Endothelial cell of umbilical vein (primary cell): ENCODE results near the gene RGS12. TPM values are rescaled to one million over a fixed set of nuclear protein-coding genes. Genes with fewer than 3 reads are reported as not detected.

Experiments used
- BruUV-seq: library from RNA; stranded (reverse); fragments of 400-500 nt; replicated peaks from 2 replicates; lab custom pipeline; 2021; lab: Mats Ljungman, UMichigan
- CTCF ChIA-PET: fragments of 300-600, 350-600 bp; sonication (Branson Sonifier 250); formaldehyde crosslinking; loops from one replicate; lab custom pipeline; 2021; ENCODE audit warnings: antibody characterized with exemption, inconsistent platforms; lab: Charles Lee
- POLR2A ChIA-PET: fragments of 300-600, 350-600 bp; sonication (Branson Sonifier 250); formaldehyde crosslinking; loops from one replicate; lab custom pipeline; 2021; ENCODE audit warnings: antibody characterized with exemption, inconsistent platforms; lab: Charles Lee
- DNase-seq: peaks from one replicate; pipeline ENCODE4 v3.0.0-alpha.2; 2011; ENCODE audit warnings: low read depth, low spot score
- FAIRE-seq: peaks from 2 replicates; lab custom pipeline; 2011; peaks lifted over from hg19 to GRCh38; lab: Jason Lieb, UNC
- H2AFZ ChIP-seq: 2 replicates; pipeline ENCODE4 v1.6.0; 2012; ENCODE audit warnings: low read depth, low read length, control low read depth, inconsistent platforms
- H3K27ac ChIP-seq: 2 replicates; pipeline ENCODE4 v1.5.1; 2011; ENCODE audit warnings: low read depth, mild to moderate bottlenecking, control low read depth, low read length, moderate library complexity; ENCODE audit not compliant: insufficient read depth
- H3K27me3 ChIP-seq, 2 experiments: 2 replicates each; pipeline versions ENCODE4 v1.6.0 to v1.6.1; 2011; ENCODE audit warnings: low read length in 2 of 2, mixed read lengths in 1 of 2; ENCODE audit not compliant: control insufficient read depth in 2 of 2, insufficient read depth in 2 of 2
- H3K36me3 ChIP-seq, 2 experiments: 2 replicates in 1 of 2; 3 replicates in 1 of 2; pipeline ENCODE4 v1.5.1; 2011; ENCODE audit warnings: low read length in 2 of 2, mild to moderate bottlenecking in 1 of 2, moderate library complexity in 1 of 2; ENCODE audit not compliant: control insufficient read depth in 2 of 2, insufficient read depth in 2 of 2; ENCODE audit errors: extremely low read depth in 1 of 2
- H3K4me1 ChIP-seq: 3 replicates; pipeline ENCODE4 v1.5.1; 2011; ENCODE audit warnings: mild to moderate bottlenecking, low read length; ENCODE audit not compliant: control insufficient read depth, insufficient read depth; ENCODE audit errors: extremely low read depth
- H3K4me2 ChIP-seq: 2 replicates; pipeline ENCODE4 v1.6.1; 2011; ENCODE audit warnings: low read length, control low read depth, mixed read lengths; ENCODE audit not compliant: insufficient read depth
- H3K4me3 ChIP-seq, 3 experiments: fragments of 200-600 bp in 1 of 3; sonication (generic), shearing (Covaris generic) in 1 of 3; replicated peaks in 1 of 3; 2 replicates each; pipeline ENCODE4 v1.5.1; 2011 to 2016; ENCODE audit warnings: control low read depth in 3 of 3, low read length in 3 of 3, mild to moderate bottlenecking in 2 of 3, inconsistent platforms in 1 of 3, low read depth in 1 of 3, moderate library complexity in 1 of 3; ENCODE audit not compliant: insufficient read depth in 1 of 3
- H3K79me2 ChIP-seq: 2 replicates; pipeline ENCODE4 v1.6.0; 2012; ENCODE audit warnings: low read length, inconsistent platforms; ENCODE audit not compliant: control insufficient read depth, insufficient read depth
- H3K9ac ChIP-seq: replicated peaks from 2 replicates; pipeline ENCODE3; 2011; ENCODE audit warnings: low read length, control low read depth; ENCODE audit not compliant: insufficient read depth; ENCODE audit errors: extremely low read depth
- H3K9me1 ChIP-seq: replicated peaks from 3 replicates; pipeline ENCODE4 v1.6.0; 2011; ENCODE audit warnings: mild to moderate bottlenecking, low read length; ENCODE audit not compliant: control insufficient read depth, insufficient read depth; ENCODE audit errors: extremely low read depth
- H3K9me3 ChIP-seq: replicated peaks from 2 replicates; pipeline ENCODE4 v1.5.1; 2012; ENCODE audit warnings: low read length, inconsistent platforms; ENCODE audit not compliant: control insufficient read depth, insufficient read depth
- H4K20me1 ChIP-seq: replicated peaks from 2 replicates; pipeline ENCODE3; 2011; ENCODE audit warnings: mild to moderate bottlenecking, low read length; ENCODE audit not compliant: control insufficient read depth, insufficient read depth; ENCODE audit errors: extremely low read depth
- CTCF ChIP-seq, 2 donors: IDR thresholded peaks; 1 replicate in 1 of 2; 2 replicates in 1 of 2; pipeline ENCODE4 v1.5.1; 2011; ENCODE audit warnings: low read length in 2 of 2, mild to moderate bottlenecking in 2 of 2, moderate library complexity in 2 of 2, control low read depth in 1 of 2, inconsistent platforms in 1 of 2, low read depth in 1 of 2; ENCODE audit not compliant: insufficient read depth in 1 of 2; ENCODE audit errors: extremely low read depth in 1 of 2
- EZH2 ChIP-seq: IDR thresholded peaks from 2 replicates; pipeline ENCODE4 v1.6.1; 2012; ENCODE audit warnings: borderline replicate concordance, low read depth, mild to moderate bottlenecking, moderate library complexity, low read length, inconsistent platforms; ENCODE audit not compliant: severe bottlenecking
- FOS ChIP-seq: IDR thresholded peaks from 2 replicates; pipeline ENCODE4 v1.6.1; 2011; ENCODE audit warnings: mild to moderate bottlenecking, low read length, moderate library complexity, borderline replicate concordance; ENCODE audit not compliant: insufficient read depth
- GATA2 ChIP-seq: IDR thresholded peaks from 2 replicates; pipeline ENCODE4 v1.7.0; 2011; ENCODE audit warnings: low read depth, mild to moderate bottlenecking, moderate library complexity, mixed read lengths, low read length; ENCODE audit not compliant: insufficient read length, insufficient read depth
- JUN ChIP-seq: IDR thresholded peaks from 2 replicates; pipeline ENCODE4 v1.6.1; 2011; ENCODE audit warnings: borderline replicate concordance, low read depth; ENCODE audit not compliant: insufficient read length, insufficient read depth
- MAX ChIP-seq: IDR thresholded peaks from 2 replicates; pipeline ENCODE4 v1.6.1; 2011; ENCODE audit not compliant: insufficient read depth, insufficient read length
- MYC ChIP-seq: IDR thresholded peaks from one replicate; pipeline ENCODE4 v1.6.1; 2011; ENCODE audit warnings: mild to moderate bottlenecking, low read depth, low read length
- POLR2A ChIP-seq: IDR thresholded peaks from 2 replicates; pipeline ENCODE4 v1.6.1; 2012; ENCODE audit warnings: low read depth, mild to moderate bottlenecking, control low read depth, low read length
- POLR2AphosphoS5 ChIP-seq: IDR thresholded peaks from 2 replicates; pipeline ENCODE4 v1.6.1; 2012; ENCODE audit warnings: low read depth, mild to moderate bottlenecking, control low read depth, low read length, moderate library complexity; ENCODE audit not compliant: insufficient read depth
- dilution Hi-C: fragments of 300-500 bp; cut with MboI; formaldehyde crosslinking; loops from one replicate; pipeline ENCODE4 v1.15.0; 2019; ENCODE audit warnings: low sequenced_read_pairs; ENCODE audit not compliant: extremely low pct_ligation_motif_present
- intact Hi-C: fragments of 100-400 bp; cut with micrococcal nuclease; formaldehyde crosslinking; loops from one replicate; pipeline ENCODE4 v1.10.0; 2022
- polyA plus RNA-seq, 4 experiments: library from polyadenylated mRNA; depleted of rRNA in 3 of 4; stranded (reverse) in 3 of 4; unstranded in 1 of 4; fragments of >200 nt; gene quantifications; 2 replicates each; pipeline versions ENCODE4 v1.2.1 to v1.2.3, GENCODE V29; 2011 to 2012; ENCODE audit warnings: missing spikeins in 1 of 4
- total RNA-seq: library from RNA; stranded (reverse); gene quantifications from 2 replicates; pipeline ENCODE4 v1.2.3, GENCODE V29; 2021

RGS12 gene
- total and polyA plus RNA-seq, 2 donors (not counting 3 experiments of a cell fraction or from before 2014, with no cell fraction given) = 65.2 to 75.4 TPM

GRCh38 chr4:3263876-3264193, 29.0 kb upstream of the RGS12 start:
- CTCF ChIA-PET = no interaction called here

More at GRCh38 chr4:3263876-3264193, 29.0 kb upstream of the RGS12 start:
- Histone ChIP-seq H3K4me3 (no peak overlapping the region), H3K27ac (no peak overlapping the region), H3K36me3 (no peaks in the 10 kb centered on the region), H3K9me3 (no peaks in the 10 kb centered on the region), H3K9me1 (no peaks in the 10 kb centered on the region), H3K9ac (no peak overlapping the region), H3K4me2 (no peak overlapping the region), H2AFZ (no peak overlapping the region), H4K20me1 (no peaks in the 10 kb centered on the region), H3K79me2 (no peaks in the 10 kb centered on the region), H3K27me3 (peaks cover 2% of the 10 kb centered on the region in 2 experiments), H3K4me1 (no peaks in the 10 kb centered on the region)
- FAIRE-seq = no peak
- BruUV-seq = no TSS peak
- TF ChIP-seq MAX = no peak
- TF ChIP-seq JUN = no peak
- TF ChIP-seq FOS = no peak
- no peak for TF ChIP-seq POLR2A
- no peak for TF ChIP-seq GATA2
- TF ChIP-seq EZH2 = no peak
- no peak for TF ChIP-seq CTCF (IDR thresholded peaks at IDR 0.05; ENCODE audit: extremely low read depth in 1 of 2, insufficient read depth in 1 of 2, low read depth in 1 of 2, low read length in 2 of 2)
- no peak for TF ChIP-seq MYC
- TF ChIP-seq POLR2AphosphoS5 = no peak
- intact Hi-C loops (no loop called here), dilution Hi-C loops (no loop called here)
- POLR2A ChIA-PET = no interaction called here
- DNase-seq = no peak
